H1 (cell line): ENCODE results near the gene ABI1. TPM values are rescaled to one million over a fixed set of nuclear protein-coding genes. Genes with fewer than 3 reads are reported as not detected.

Experiments used
- CTCF ChIA-PET: fragments of 300-600 bp; sonication (Branson Sonifier 250); formaldehyde crosslinking; loops from one replicate; lab custom pipeline; 2021; ENCODE audit not compliant: partially characterized antibody; lab: Charles Lee
- POLR2A ChIA-PET: fragments of 300-600 bp; sonication (Branson Sonifier 250); formaldehyde crosslinking; loops from one replicate; lab custom pipeline; 2021; ENCODE audit warnings: inconsistent platforms; ENCODE audit not compliant: partially characterized antibody; lab: Charles Lee
- DNase-seq, 2 experiments: peaks; one replicate each; pipeline versions ENCODE4 v3.0.0 to v3.0.0-alpha.2; 2010 to 2022; ENCODE audit warnings: low spot score in 2 of 2, low read depth in 1 of 2, mixed read lengths in 1 of 2
- FAIRE-seq: peaks from 2 replicates; lab custom pipeline; 2011; peaks lifted over from hg19 to GRCh38; lab: Jason Lieb, UNC
- H2AFZ ChIP-seq: 2 replicates; pipeline ENCODE4 v1.8.1; 2012; ENCODE audit warnings: low read length, inconsistent platforms
- H2AK5ac ChIP-seq: 2 replicates; pipeline ENCODE4 v1.6.1; 2013; ENCODE audit warnings: low read depth, low read length
- H2BK120ac ChIP-seq: replicated peaks from 2 replicates; pipeline ENCODE3; 2013; ENCODE audit warnings: low read depth, low read length, inconsistent platforms
- H2BK12ac ChIP-seq: 2 replicates; pipeline ENCODE4 v1.6.1; 2013; ENCODE audit warnings: low read depth, low read length
- H2BK15ac ChIP-seq: 2 replicates; pipeline ENCODE4 v1.6.1; 2013; ENCODE audit warnings: low read length
- H2BK20ac ChIP-seq: 2 replicates; pipeline ENCODE4 v1.6.1; 2013; ENCODE audit warnings: low read length
- H2BK5ac ChIP-seq: 2 replicates; pipeline ENCODE4 v1.6.1; 2013; ENCODE audit warnings: low read depth, low read length
- H3K14ac ChIP-seq: 2 replicates; pipeline ENCODE4 v1.6.1; 2013; ENCODE audit warnings: inconsistent platforms; ENCODE audit not compliant: insufficient read length
- H3K18ac ChIP-seq: 2 replicates; pipeline ENCODE4 v1.6.1; 2013; ENCODE audit warnings: low read length; ENCODE audit errors: extremely low read depth
- H3K23ac ChIP-seq: 2 replicates; pipeline ENCODE4 v1.6.1; 2013; ENCODE audit warnings: inconsistent platforms; ENCODE audit not compliant: insufficient read length
- H3K23me2 ChIP-seq: 2 replicates; pipeline ENCODE4 v1.6.1; 2013; ENCODE audit warnings: low read depth, low read length
- H3K27ac ChIP-seq: 2 replicates; pipeline ENCODE4 v1.6.1; 2011; ENCODE audit warnings: low read depth, low read length, inconsistent platforms
- H3K27me3 ChIP-seq, 4 experiments: replicated peaks in 1 of 4; 1 replicate in 1 of 4; 2 replicates in 3 of 4; pipeline versions ENCODE4 v1.6.1 to v1.8.1; 2011 to 2013; ENCODE audit warnings: low read length in 3 of 4, mild to moderate bottlenecking in 3 of 4, inconsistent platforms in 2 of 4, mixed read lengths in 2 of 4, moderate library complexity in 1 of 4; ENCODE audit not compliant: control insufficient read depth in 3 of 4, insufficient read depth in 3 of 4; ENCODE audit errors: extremely low read depth in 1 of 4
- H3K36me3 ChIP-seq, 4 experiments: 2 replicates each; pipeline versions ENCODE4 v1.6.1 to v1.8.1; 2011 to 2013; ENCODE audit warnings: mild to moderate bottlenecking in 4 of 4, low read length in 3 of 4, moderate library complexity in 2 of 4, control low read depth in 1 of 4, inconsistent platforms in 1 of 4; ENCODE audit not compliant: insufficient read depth in 4 of 4, control insufficient read depth in 2 of 4
- H3K4ac ChIP-seq: replicated peaks from 2 replicates; pipeline ENCODE3; 2013; ENCODE audit warnings: low read length, low read depth, mixed read lengths, inconsistent platforms; ENCODE audit not compliant: insufficient read length
- H3K4me1 ChIP-seq, 4 experiments: replicated peaks in 1 of 4; 1 replicate in 1 of 4; 2 replicates in 3 of 4; pipeline versions ENCODE4 v1.6.1 to v1.8.1; 2011 to 2013; ENCODE audit warnings: low read length in 3 of 4, inconsistent platforms in 2 of 4, mixed read lengths in 1 of 4; ENCODE audit not compliant: insufficient read depth in 4 of 4, control insufficient read depth in 3 of 4
- H3K4me2 ChIP-seq, 2 experiments: 2 replicates each; pipeline versions ENCODE4 v1.6.1 to v1.8.1; 2011 to 2013; ENCODE audit warnings: low read depth in 2 of 2, low read length in 2 of 2, control low read depth in 1 of 2, inconsistent platforms in 1 of 2, mild to moderate bottlenecking in 1 of 2; ENCODE audit not compliant: insufficient read depth in 1 of 2
- H3K4me3 ChIP-seq, 4 experiments: fragments of 200-600, 300-600 bp in 1 of 4; sonication (generic), shearing (Covaris generic), sonication (Bioruptor Twin) in 1 of 4; 2 replicates each; pipeline versions ENCODE4 v1.5.1 to v1.8.1; 2011 to 2016; ENCODE audit warnings: low read length in 4 of 4, low read depth in 3 of 4, control low read depth in 2 of 4, inconsistent platforms in 2 of 4, mild to moderate bottlenecking in 2 of 4, mixed read lengths in 1 of 4, moderate library complexity in 1 of 4; ENCODE audit not compliant: insufficient read depth in 2 of 4; ENCODE audit errors: extremely low read depth in 1 of 4
- H3K56ac ChIP-seq: replicated peaks from 2 replicates; pipeline ENCODE3; 2013; ENCODE audit warnings: low read depth, mild to moderate bottlenecking, mixed read lengths, low read length, inconsistent platforms; ENCODE audit not compliant: insufficient read length
- H3K79me1 ChIP-seq: 2 replicates; pipeline ENCODE4 v1.6.1; 2013; ENCODE audit warnings: low read depth, low read length, control low read depth
- H3K79me2 ChIP-seq, 2 experiments: 2 replicates each; pipeline versions ENCODE4 v1.6.1 to v1.8.1; 2012 to 2013; ENCODE audit warnings: low read length in 2 of 2, mild to moderate bottlenecking in 2 of 2, inconsistent platforms in 1 of 2; ENCODE audit not compliant: insufficient read depth in 2 of 2, control insufficient read depth in 1 of 2
- H3K9ac ChIP-seq, 4 experiments: replicated peaks in 1 of 4; 1 replicate in 1 of 4; 2 replicates in 3 of 4; pipeline versions ENCODE4 v1.6.1 to v1.8.1; 2011 to 2013; ENCODE audit warnings: low read depth in 3 of 4, low read length in 3 of 4, control low read depth in 2 of 4, mild to moderate bottlenecking in 2 of 4, moderate library complexity in 2 of 4, inconsistent platforms in 1 of 4; ENCODE audit errors: extremely low read depth in 1 of 4
- H3K9me3 ChIP-seq, 2 experiments: 2 replicates each; pipeline versions ENCODE4 v1.6.1 to v1.8.1; 2012 to 2013; ENCODE audit warnings: mild to moderate bottlenecking in 2 of 2, moderate library complexity in 2 of 2, control low read depth in 1 of 2, inconsistent platforms in 1 of 2, low read depth in 1 of 2, low read length in 1 of 2, mixed read lengths in 1 of 2; ENCODE audit not compliant: insufficient read depth in 2 of 2
- H4K20me1 ChIP-seq, 2 experiments: replicated peaks in 1 of 2; 2 replicates each; pipeline versions ENCODE3 to v1.8.1; 2011 to 2013; ENCODE audit warnings: inconsistent platforms in 2 of 2, low read length in 2 of 2, mild to moderate bottlenecking in 1 of 2; ENCODE audit not compliant: insufficient read depth in 2 of 2, control insufficient read depth in 1 of 2
- H4K5ac ChIP-seq: 2 replicates; pipeline ENCODE4 v1.6.1; 2013; ENCODE audit warnings: low read length, low read depth, mixed read lengths, inconsistent platforms; ENCODE audit not compliant: insufficient read length
- H4K8ac ChIP-seq: 2 replicates; pipeline ENCODE4 v1.8.0; 2013; ENCODE audit warnings: mild to moderate bottlenecking, moderate library complexity, low read length, inconsistent platforms; ENCODE audit not compliant: insufficient read depth; ENCODE audit errors: extremely low read depth
- H4K91ac ChIP-seq: replicated peaks from 2 replicates; pipeline ENCODE3; 2013; ENCODE audit warnings: low read length, mixed read lengths, inconsistent platforms; ENCODE audit not compliant: insufficient read length
- SP2 ChIP-seq: IDR thresholded peaks from 2 replicates; pipeline ENCODE4 v1.6.1; 2012; ENCODE audit warnings: mild to moderate bottlenecking, low read length, inconsistent platforms
- WGBS, 2 experiments: shearing (Covaris generic) in 1 of 2; methylation state at CpG; one replicate each; pipeline versions ENCODE4 v1.1.6 to v1.1.7; 2013 to 2015; ENCODE audit warnings: low lambda C conversion rate in 2 of 2, mixed read lengths in 2 of 2, inconsistent platforms in 1 of 2, low coverage in 1 of 2, missing lambda C conversion rate in 1 of 2; ENCODE audit not compliant: insufficient replicate concordance in 2 of 2, insufficient coverage in 1 of 2, insufficient read length in 1 of 2; ENCODE audit errors: extremely low coverage in 1 of 2, missing lambda C conversion rate in 1 of 2; 5-methylcytosine and 5-hydroxymethylcytosine counted together
- polyA plus RNA-seq, 7 experiments: library from polyadenylated mRNA; depleted of rRNA in 3 of 7; stranded (reverse) in 5 of 7; unstranded in 2 of 7; fragments of >200 nt in 5 of 7; fragments of 200-250 nt in 2 of 7; gene quantifications; 1 replicate in 5 of 7; 2 replicates in 1 of 7; 4 replicates in 1 of 7; pipeline versions ENCODE4 v1.2.1 to v1.2.3, GENCODE V29; 2011 to 2013; ENCODE audit warnings: missing spikeins in 2 of 7, mixed read lengths in 2 of 7
- total RNA-seq: library from RNA; stranded (reverse); fragmentation: NEBNext Ultra II Directional; extraction: Animal tissue kit (Norgen Biotek cat#: 25700); gene quantifications from 2 replicates; pipeline ENCODE4 v1.2.1, GENCODE V29; 2021
- TF ChIP-seq, protein P1 (sequence below), 3 experiments: IDR thresholded peaks; 1 replicate in 2 of 3; 2 replicates in 1 of 3; pipeline versions ENCODE4 v1.5.1 to v1.6.1; 2011; ENCODE audit warnings: low read length in 3 of 3, mild to moderate bottlenecking in 3 of 3, inconsistent platforms in 2 of 3, low read depth in 1 of 3, moderate library complexity in 1 of 3; ENCODE audit not compliant: insufficient read depth in 1 of 3; ENCODE audit errors: control extremely low read depth in 1 of 3

The ABI1 gene
- total and polyA plus RNA-seq, 2 of the 8 experiments (the other 6 are each of a cell fraction or from before 2014, with no cell fraction given), result 35.4 to 37.0 TPM

DNA sequence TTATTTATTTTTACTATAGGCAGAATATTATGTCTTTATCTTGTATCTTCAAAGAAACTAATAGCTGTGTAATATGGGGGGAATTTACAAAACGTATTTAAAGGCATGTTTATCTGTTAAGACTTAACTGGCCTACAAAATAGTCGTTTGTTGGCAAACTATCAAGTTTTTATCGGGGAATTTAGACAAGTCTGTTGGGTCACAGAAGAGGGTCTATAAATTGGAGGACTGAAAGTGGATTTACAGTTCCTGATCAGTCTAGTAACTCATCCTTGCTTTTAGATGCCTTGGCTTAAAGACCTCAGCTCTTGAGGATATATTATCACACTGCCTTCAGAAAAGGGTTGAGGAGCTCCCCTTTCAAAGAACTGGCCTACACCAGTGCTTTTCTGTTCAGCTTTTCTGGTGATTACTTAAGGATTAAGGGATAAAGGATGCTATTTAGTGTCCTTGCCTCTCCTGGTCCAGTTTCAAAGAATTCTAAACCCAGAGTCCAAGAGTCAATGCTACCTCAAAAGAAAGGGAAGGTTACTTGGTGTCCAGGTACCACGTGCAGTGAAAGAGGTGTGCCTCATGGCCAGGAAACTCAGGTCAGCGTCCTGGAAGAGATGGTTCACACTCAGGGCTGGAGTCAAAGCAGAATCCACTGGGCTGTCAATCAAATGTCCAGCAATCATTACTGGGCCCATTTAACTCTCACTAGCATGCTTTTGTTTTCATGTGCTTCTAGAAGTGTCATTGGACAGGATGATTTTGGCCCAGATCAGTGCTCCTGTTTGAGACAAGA, 42.9 kb upstream of the ABI1 start:
- Histone ChIP-seq H3K4me2 (no peak overlapping the region), H2BK20ac (no peak overlapping the region), H2BK15ac (no peak overlapping the region), H3K23ac (no peak overlapping the region), H3K79me2 (no peaks in the 10 kb centered on the region), H3K9ac (no peak overlapping the region), H3K4me3 (no peak overlapping the region), H4K91ac (no peak overlapping the region), H3K14ac (no peak overlapping the region), H2BK12ac (no peak overlapping the region), H3K23me2 (no peaks in the 10 kb centered on the region), H3K27me3 (no peaks in the 10 kb centered on the region), H4K20me1 (no peaks in the 10 kb centered on the region), H3K4me1 (no peaks in the 10 kb centered on the region), H4K8ac (no peak overlapping the region), H3K36me3 (no peaks in the 10 kb centered on the region), H2AK5ac (no peak overlapping the region), H2AFZ (no peak overlapping the region; the same call in 1 of the 2 replicates), H3K56ac (no peak overlapping the region), H3K4ac (no peak overlapping the region), H3K18ac (no peak overlapping the region), H2BK5ac (no peak overlapping the region), H3K27ac (no peak overlapping the region), H3K79me1 (no peaks in the 10 kb centered on the region), H4K5ac (no peak overlapping the region), H3K9me3 (peaks cover 0 to 7% of the 10 kb centered on the region in 2 experiments; a peak in 1 of 4 replicates), H2BK120ac (no peak overlapping the region)
- no peak for DNase-seq
- 74% methylated on average over 5 of the region's 5 CpGs; no CpG with 5 or more reads in 1 of the 2 experiments for WGBS, 2 experiments
- no peak for TF ChIP-seq SP2
- TF ChIP-seq, protein P1, sequence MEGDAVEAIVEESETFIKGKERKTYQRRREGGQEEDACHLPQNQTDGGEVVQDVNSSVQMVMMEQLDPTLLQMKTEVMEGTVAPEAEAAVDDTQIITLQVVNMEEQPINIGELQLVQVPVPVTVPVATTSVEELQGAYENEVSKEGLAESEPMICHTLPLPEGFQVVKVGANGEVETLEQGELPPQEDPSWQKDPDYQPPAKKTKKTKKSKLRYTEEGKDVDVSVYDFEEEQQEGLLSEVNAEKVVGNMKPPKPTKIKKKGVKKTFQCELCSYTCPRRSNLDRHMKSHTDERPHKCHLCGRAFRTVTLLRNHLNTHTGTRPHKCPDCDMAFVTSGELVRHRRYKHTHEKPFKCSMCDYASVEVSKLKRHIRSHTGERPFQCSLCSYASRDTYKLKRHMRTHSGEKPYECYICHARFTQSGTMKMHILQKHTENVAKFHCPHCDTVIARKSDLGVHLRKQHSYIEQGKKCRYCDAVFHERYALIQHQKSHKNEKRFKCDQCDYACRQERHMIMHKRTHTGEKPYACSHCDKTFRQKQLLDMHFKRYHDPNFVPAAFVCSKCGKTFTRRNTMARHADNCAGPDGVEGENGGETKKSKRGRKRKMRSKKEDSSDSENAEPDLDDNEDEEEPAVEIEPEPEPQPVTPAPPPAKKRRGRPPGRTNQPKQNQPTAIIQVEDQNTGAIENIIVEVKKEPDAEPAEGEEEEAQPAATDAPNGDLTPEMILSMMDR (IDR thresholded peaks at IDR 0.05; ENCODE audit: control extremely low read depth in 1 of 3, insufficient read depth in 1 of 3, low read depth in 1 of 3, low read length in 3 of 3), result no peak
- POLR2A ChIA-PET, result no interaction called here
- CTCF ChIA-PET, result no interaction called here
- FAIRE-seq, result no peak
